CD14-positive monocyte (primary cell): ENCODE data around the gene UGT1A3. TPM values are rescaled to one million over a fixed set of nuclear protein-coding genes. Genes with fewer than 3 reads are reported as not detected.

Source experiments
- DNase-seq, 3 donors: peaks; one replicate each; pipeline ENCODE4 v3.0.0-alpha.2; 2011 to 2022
- H2AFZ ChIP-seq: 2 replicates; pipeline ENCODE4 v1.6.0; 2012; ENCODE audit warnings: mild to moderate bottlenecking, low read depth, low read length, inconsistent platforms; ENCODE audit not compliant: insufficient read depth, poor library complexity, severe bottlenecking
- H3K27ac ChIP-seq, 2 donors: 1 replicate in 1 of 2; 2 replicates in 1 of 2; pipeline ENCODE4 v1.5.1; 2012 to 2013; ENCODE audit warnings: low read length in 2 of 2, control low read depth in 1 of 2, inconsistent platforms in 1 of 2, low read depth in 1 of 2, mild to moderate bottlenecking in 1 of 2
- H3K27me3 ChIP-seq, 2 donors: one replicate each; pipeline versions ENCODE4 v1.6.0 to v1.6.1; 2011 to 2013; ENCODE audit warnings: low read length in 2 of 2; ENCODE audit not compliant: control insufficient read depth in 2 of 2, insufficient read depth in 2 of 2
- H3K36me3 ChIP-seq, 2 donors: replicated peaks in 1 of 2; 1 replicate in 1 of 2; 2 replicates in 1 of 2; pipeline versions ENCODE4 v1.5.1 to v1.6.1; 2012 to 2013; ENCODE audit warnings: low read length in 2 of 2, control low read depth in 1 of 2, inconsistent platforms in 1 of 2, mild to moderate bottlenecking in 1 of 2; ENCODE audit not compliant: insufficient read depth in 2 of 2, control insufficient read depth in 1 of 2
- H3K4me1 ChIP-seq, 2 donors: 1 replicate in 1 of 2; 2 replicates in 1 of 2; pipeline versions ENCODE4 v1.5.1 to v1.6.1; 2012 to 2013; ENCODE audit warnings: low read length in 2 of 2, control low read depth in 1 of 2, inconsistent platforms in 1 of 2, mild to moderate bottlenecking in 1 of 2, moderate library complexity in 1 of 2; ENCODE audit not compliant: insufficient read depth in 2 of 2, control insufficient read depth in 1 of 2
- H3K4me2 ChIP-seq: replicated peaks from 2 replicates; pipeline ENCODE3; 2012; ENCODE audit warnings: low read length, moderate library complexity, mild to moderate bottlenecking; ENCODE audit not compliant: poor library complexity, severe bottlenecking; ENCODE audit errors: extremely low read depth
- H3K4me3 ChIP-seq, 3 experiments: fragments of 200-600 bp in 1 of 3; sonication (generic) in 1 of 3; replicated peaks in 1 of 3; 1 replicate in 2 of 3; 2 replicates in 1 of 3; pipeline ENCODE4 v1.5.1; 2011 to 2013; ENCODE audit warnings: low read length in 3 of 3, mild to moderate bottlenecking in 3 of 3, control low read depth in 2 of 3, low read depth in 2 of 3, inconsistent platforms in 1 of 3, moderate library complexity in 1 of 3
- H3K79me2 ChIP-seq: 2 replicates; pipeline ENCODE4 v1.6.0; 2012; ENCODE audit warnings: mild to moderate bottlenecking, control low read depth, inconsistent platforms, low read length, moderate library complexity; ENCODE audit not compliant: insufficient read depth
- H3K9ac ChIP-seq: 2 replicates; pipeline ENCODE4 v1.6.0; 2017; ENCODE audit warnings: low read length, mild to moderate bottlenecking; ENCODE audit not compliant: insufficient read depth, poor library complexity, severe bottlenecking
- H3K9me3 ChIP-seq, 2 donors: replicated peaks in 1 of 2; 1 replicate in 1 of 2; 2 replicates in 1 of 2; pipeline versions ENCODE4 v1.5.1 to v1.6.1; 2012 to 2013; ENCODE audit warnings: low read length in 2 of 2, control low read depth in 1 of 2; ENCODE audit not compliant: control insufficient read depth in 1 of 2, insufficient read depth in 1 of 2
- H4K20me1 ChIP-seq: 2 replicates; pipeline ENCODE4 v1.6.0; 2012; ENCODE audit warnings: mild to moderate bottlenecking, low read length, control low read depth, moderate library complexity; ENCODE audit not compliant: insufficient read depth
- H3K27ac Mint-ChIP-seq, 7 donors: one replicate each; pipeline ENCODE4 v1.8.0; 2020; ENCODE audit warnings: mild to moderate bottlenecking in 7 of 7, mixed read lengths in 7 of 7, moderate library complexity in 6 of 7, inconsistent platforms in 2 of 7
- H3K27me3 Mint-ChIP-seq, 3 donors: one replicate each; pipeline ENCODE4 v1.8.0; 2021 to 2022; ENCODE audit warnings: low read depth in 3 of 3, mild to moderate bottlenecking in 3 of 3, mixed read lengths in 3 of 3, moderate library complexity in 3 of 3, inconsistent platforms in 1 of 3
- H3K36me3 Mint-ChIP-seq, 2 donors: one replicate each; pipeline ENCODE4 v1.8.0; 2020; ENCODE audit warnings: mixed read lengths in 2 of 2, inconsistent platforms in 1 of 2, mild to moderate bottlenecking in 1 of 2
- H3K4me1 Mint-ChIP-seq: one replicate; pipeline ENCODE4 v1.8.0; 2020; ENCODE audit warnings: mild to moderate bottlenecking, mixed read lengths
- H3K4me3 Mint-ChIP-seq, 2 donors: one replicate each; pipeline ENCODE4 v1.8.0; 2020; ENCODE audit warnings: mild to moderate bottlenecking in 2 of 2, mixed read lengths in 2 of 2, moderate library complexity in 1 of 2
- H3K9me3 Mint-ChIP-seq, 7 donors: one replicate each; pipeline ENCODE4 v1.8.0; 2020 to 2022; ENCODE audit warnings: mixed read lengths in 7 of 7, mild to moderate bottlenecking in 6 of 7, moderate library complexity in 6 of 7, inconsistent platforms in 2 of 7
- WGBS: methylation state at CpG from one replicate; pipeline ENCODE4 v1.1.5; 2013; ENCODE audit warnings: missing lambda C conversion rate; ENCODE audit not compliant: insufficient coverage; 5-methylcytosine and 5-hydroxymethylcytosine counted together
- intact Hi-C, 2 donors: fragments of 100-400 bp; cut with micrococcal nuclease; formaldehyde crosslinking; loops; one replicate each; pipeline versions ENCODE4 v1.15.0 to v1.15.1; 2023
- polyA plus RNA-seq, 3 donors: library from polyadenylated mRNA; depleted of rRNA in 1 of 3; unstranded in 2 of 3; stranded (reverse) in 1 of 3; fragments of 300-500 nt in 2 of 3; fragments of >200 nt in 1 of 3; fragmentation: Illumina TruSeq in 2 of 3; gene quantifications; 1 replicate in 2 of 3; 2 replicates in 1 of 3; pipeline ENCODE4 v1.2.3, GENCODE V29; 2012 to 2021
- TF ChIP-seq, protein P1 (sequence below): fragments of 200-600 bp; IDR thresholded peaks from one replicate; pipeline ENCODE4 v1.8.0; 2022; ENCODE audit warnings: antibody characterized with exemption, mild to moderate bottlenecking

Gene UGT1A3
- polyA plus RNA-seq, 3 donors, result not detected

DNA sequence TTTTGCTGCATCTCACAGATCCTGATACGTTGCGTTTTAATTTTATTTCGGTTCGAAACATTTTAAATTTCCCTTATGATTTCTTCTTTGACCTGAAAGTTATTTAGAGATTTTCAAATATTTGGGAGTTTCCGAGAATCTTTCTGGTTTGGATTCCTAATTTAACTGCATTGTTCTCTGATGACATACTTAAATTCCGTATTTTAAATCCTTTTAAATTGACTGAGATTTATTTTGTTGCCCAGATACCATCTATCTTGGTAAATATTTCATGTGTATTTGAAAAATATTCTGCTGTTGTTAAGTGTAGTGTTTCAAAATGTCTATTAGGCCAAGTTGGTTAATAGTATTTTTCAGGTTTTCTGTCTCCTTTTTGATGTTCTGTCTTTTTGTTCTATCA, 87.0 kb downstream of the UGT1A3 start:
- Histone ChIP-seq H3K27ac (no peak overlapping the region), H3K27me3 (no peaks in the 10 kb centered on the region), H4K20me1 (no peaks in the 10 kb centered on the region), H3K9ac (no peak overlapping the region), H3K9me3 (no peaks in the 10 kb centered on the region), H3K4me3 (no peak overlapping the region), H3K36me3 (no peaks in the 10 kb centered on the region), H3K4me1 (no peaks in the 10 kb centered on the region), H3K4me2 (no peak overlapping the region), H2AFZ (no peak overlapping the region), H3K79me2 (no peaks in the 10 kb centered on the region)
- H3K36me3 Mint-ChIP-seq, result no peaks in the 10 kb centered on the region
- no peak overlapping the region for H3K4me3 Mint-ChIP-seq
- H3K4me1 Mint-ChIP-seq, result no peaks in the 10 kb centered on the region
- TF ChIP-seq, protein P1, sequence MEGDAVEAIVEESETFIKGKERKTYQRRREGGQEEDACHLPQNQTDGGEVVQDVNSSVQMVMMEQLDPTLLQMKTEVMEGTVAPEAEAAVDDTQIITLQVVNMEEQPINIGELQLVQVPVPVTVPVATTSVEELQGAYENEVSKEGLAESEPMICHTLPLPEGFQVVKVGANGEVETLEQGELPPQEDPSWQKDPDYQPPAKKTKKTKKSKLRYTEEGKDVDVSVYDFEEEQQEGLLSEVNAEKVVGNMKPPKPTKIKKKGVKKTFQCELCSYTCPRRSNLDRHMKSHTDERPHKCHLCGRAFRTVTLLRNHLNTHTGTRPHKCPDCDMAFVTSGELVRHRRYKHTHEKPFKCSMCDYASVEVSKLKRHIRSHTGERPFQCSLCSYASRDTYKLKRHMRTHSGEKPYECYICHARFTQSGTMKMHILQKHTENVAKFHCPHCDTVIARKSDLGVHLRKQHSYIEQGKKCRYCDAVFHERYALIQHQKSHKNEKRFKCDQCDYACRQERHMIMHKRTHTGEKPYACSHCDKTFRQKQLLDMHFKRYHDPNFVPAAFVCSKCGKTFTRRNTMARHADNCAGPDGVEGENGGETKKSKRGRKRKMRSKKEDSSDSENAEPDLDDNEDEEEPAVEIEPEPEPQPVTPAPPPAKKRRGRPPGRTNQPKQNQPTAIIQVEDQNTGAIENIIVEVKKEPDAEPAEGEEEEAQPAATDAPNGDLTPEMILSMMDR, result no peak
- intact Hi-C loops, result no loop called here
- peaks cover 0 to 5% (median 0%) of the 10 kb centered on the region in 7 donors for H3K9me3 Mint-ChIP-seq
- no peak for DNase-seq
- WGBS, result no CpG with 5 or more reads among the region's 6 CpGs
- peak overlapping the region in 1 of 7 donors; percentile 52 for H3K27ac Mint-ChIP-seq
- peaks cover 2 to 9% (median 7%) of the 10 kb centered on the region in 3 donors for H3K27me3 Mint-ChIP-seq

DNA sequence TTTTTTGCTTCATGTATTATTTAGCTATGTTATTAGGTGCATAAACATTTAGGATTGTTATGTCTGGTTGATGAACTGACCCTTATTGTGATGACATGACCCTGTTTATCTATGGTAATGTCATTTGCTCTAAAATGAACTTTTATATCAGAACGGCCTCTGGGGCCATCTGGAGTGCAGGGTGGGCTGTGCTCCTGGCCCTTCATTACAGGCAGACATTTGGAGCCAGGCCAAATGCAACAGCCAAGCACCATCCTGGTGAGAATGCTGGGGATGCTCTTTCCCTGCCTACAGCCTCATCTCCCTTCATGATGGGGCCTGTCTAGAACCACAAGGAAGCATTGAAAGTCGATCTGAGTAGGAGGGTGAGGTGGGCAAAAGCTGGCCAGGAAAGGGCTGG, 87.5 kb downstream of the UGT1A3 start:
- TF ChIP-seq, protein P1, result no peak
- H3K79me2 ChIP-seq, result no peaks in the 10 kb centered on the region
- H3K4me3 Mint-ChIP-seq, result no peak overlapping the region
- H3K4me2 ChIP-seq, result no peak overlapping the region
- intact Hi-C loops, result no loop called here
- H3K9me3 ChIP-seq, result no peaks in the 10 kb centered on the region
- H3K36me3 ChIP-seq, result no peaks in the 10 kb centered on the region
- H3K27ac Mint-ChIP-seq, result no peak overlapping the region
- no peaks in the 10 kb centered on the region for H3K4me1 Mint-ChIP-seq
- no peak overlapping the region for H3K9ac ChIP-seq
- no peak overlapping the region for H2AFZ ChIP-seq
- H3K27ac ChIP-seq, result no peak overlapping the region
- no peaks in the 10 kb centered on the region for H3K36me3 Mint-ChIP-seq
- H3K27me3 ChIP-seq, result no peaks in the 10 kb centered on the region
- H3K9me3 Mint-ChIP-seq, result peaks cover 0 to 5% (median 0%) of the 10 kb centered on the region in 7 donors
- WGBS, result 100% methylated on average over 1 of the region's 2 CpGs
- no peak overlapping the region for H3K4me3 ChIP-seq
- H4K20me1 ChIP-seq, result no peaks in the 10 kb centered on the region
- H3K27me3 Mint-ChIP-seq, result peaks cover 2 to 9% (median 7%) of the 10 kb centered on the region in 3 donors
- DNase-seq, result no peak
- no peaks in the 10 kb centered on the region for H3K4me1 ChIP-seq
